Neuronal stem cell (in vitro differentiated cells): Measurements from ENCODE around the gene SMIM5.

Source experiments
- DNase-seq: peaks from one replicate; pipeline ENCODE4 v3.0.0-alpha.2; 2013; ENCODE audit warnings: low spot score
- H2AFZ ChIP-seq: one replicate; pipeline ENCODE4 v1.6.1; 2013; ENCODE audit warnings: mild to moderate bottlenecking, low read length, inconsistent platforms
- H2AK5ac ChIP-seq: 2 replicates; pipeline ENCODE4 v1.6.1; 2013; ENCODE audit warnings: low read depth, mild to moderate bottlenecking, inconsistent platforms, low read length, moderate library complexity, mixed read lengths
- H2BK120ac ChIP-seq: 2 replicates; pipeline ENCODE4 v1.6.1; 2013; ENCODE audit warnings: low read depth, mild to moderate bottlenecking, inconsistent platforms, low read length, moderate library complexity, mixed read lengths
- H2BK12ac ChIP-seq: one replicate; pipeline ENCODE4 v1.6.1; 2013; ENCODE audit warnings: low read length, inconsistent platforms
- H2BK15ac ChIP-seq: 2 replicates; pipeline ENCODE4 v1.6.1; 2013; ENCODE audit warnings: mild to moderate bottlenecking, low read length, inconsistent platforms, mixed read lengths
- H2BK5ac ChIP-seq: one replicate; pipeline ENCODE4 v1.6.1; 2013; ENCODE audit warnings: inconsistent platforms, mild to moderate bottlenecking, low read length, moderate library complexity
- H3K14ac ChIP-seq: one replicate; pipeline ENCODE4 v1.6.1; 2013; ENCODE audit warnings: low read length, inconsistent platforms
- H3K18ac ChIP-seq: 2 replicates; pipeline ENCODE4 v1.6.1; 2013; ENCODE audit warnings: low read length, inconsistent platforms
- H3K23ac ChIP-seq: 2 replicates; pipeline ENCODE4 v1.6.1; 2013; ENCODE audit warnings: low read depth, mild to moderate bottlenecking, mixed read lengths, low read length, inconsistent platforms; ENCODE audit not compliant: poor library complexity
- H3K27ac ChIP-seq: replicated peaks from 3 replicates; pipeline ENCODE4 v1.5.1; 2013; ENCODE audit warnings: low read length, inconsistent platforms
- H3K27me3 ChIP-seq, 3 experiments: 2 replicates each; pipeline ENCODE4 v1.6.1; 2013; ENCODE audit warnings: low read length in 3 of 3, mild to moderate bottlenecking in 2 of 3, inconsistent platforms in 1 of 3, low read depth in 1 of 3, mixed read lengths in 1 of 3, moderate library complexity in 1 of 3; ENCODE audit not compliant: control insufficient read depth in 3 of 3, insufficient read depth in 3 of 3
- H3K36me3 ChIP-seq, 2 donors: replicated peaks in 1 of 2; 2 replicates each; pipeline ENCODE4 v1.6.1; 2013; ENCODE audit warnings: low read length in 2 of 2; ENCODE audit not compliant: control insufficient read depth in 2 of 2, insufficient read depth in 2 of 2
- H3K4ac ChIP-seq: 2 replicates; pipeline ENCODE4 v1.6.1; 2013; ENCODE audit warnings: inconsistent platforms, mild to moderate bottlenecking, low read length, moderate library complexity
- H3K4me1 ChIP-seq, 2 donors: 1 replicate in 1 of 2; 2 replicates in 1 of 2; pipeline ENCODE4 v1.6.1; 2013; ENCODE audit warnings: low read length in 2 of 2, low read depth in 1 of 2; ENCODE audit not compliant: control insufficient read depth in 2 of 2, insufficient read depth in 1 of 2
- H3K4me2 ChIP-seq: one replicate; pipeline ENCODE4 v1.6.1; 2013; ENCODE audit warnings: mild to moderate bottlenecking, low read length, inconsistent platforms; ENCODE audit not compliant: insufficient read depth, poor library complexity, severe bottlenecking
- H3K4me3 ChIP-seq, 2 donors: 2 replicates each; pipeline ENCODE4 v1.5.1; 2013; ENCODE audit warnings: low read length in 2 of 2, mild to moderate bottlenecking in 2 of 2, inconsistent platforms in 1 of 2, moderate library complexity in 1 of 2
- H3K79me1 ChIP-seq: one replicate; pipeline ENCODE4 v1.6.1; 2013; ENCODE audit warnings: low read depth, mild to moderate bottlenecking, inconsistent platforms, low read length, moderate library complexity
- H3K9ac ChIP-seq: one replicate; pipeline ENCODE4 v1.6.1; 2013; ENCODE audit warnings: mild to moderate bottlenecking, low read depth, low read length, inconsistent platforms; ENCODE audit not compliant: poor library complexity
- H3K9me3 ChIP-seq, 2 donors: replicated peaks in 1 of 2; 2 replicates each; pipeline versions ENCODE3 to v1.6.1; 2013; ENCODE audit warnings: low read length in 2 of 2, mild to moderate bottlenecking in 2 of 2, inconsistent platforms in 1 of 2, low read depth in 1 of 2, mixed read lengths in 1 of 2, moderate library complexity in 1 of 2; ENCODE audit not compliant: control insufficient read depth in 2 of 2, insufficient read depth in 1 of 2
- H4K8ac ChIP-seq: one replicate; pipeline ENCODE4 v1.6.1; 2013; ENCODE audit warnings: low read depth, mild to moderate bottlenecking, inconsistent platforms, low read length, moderate library complexity
- H4K91ac ChIP-seq: one replicate; pipeline ENCODE4 v1.6.1; 2013; ENCODE audit warnings: low read length, low read depth, mild to moderate bottlenecking, inconsistent platforms; ENCODE audit not compliant: poor library complexity
- WGBS, 2 donors: extraction: QIAGEN DNeasy Blood & Tissue Kit; methylation state at CpG; one replicate each; pipeline ENCODE4 v1.1.7; 2013; ENCODE audit warnings: missing lambda C conversion rate in 2 of 2, mixed read lengths in 1 of 2; ENCODE audit not compliant: insufficient read length in 2 of 2, insufficient replicate concordance in 1 of 2; ENCODE audit errors: extremely low coverage in 2 of 2; 5-methylcytosine and 5-hydroxymethylcytosine counted together

SMIM5 gene

DNA sequence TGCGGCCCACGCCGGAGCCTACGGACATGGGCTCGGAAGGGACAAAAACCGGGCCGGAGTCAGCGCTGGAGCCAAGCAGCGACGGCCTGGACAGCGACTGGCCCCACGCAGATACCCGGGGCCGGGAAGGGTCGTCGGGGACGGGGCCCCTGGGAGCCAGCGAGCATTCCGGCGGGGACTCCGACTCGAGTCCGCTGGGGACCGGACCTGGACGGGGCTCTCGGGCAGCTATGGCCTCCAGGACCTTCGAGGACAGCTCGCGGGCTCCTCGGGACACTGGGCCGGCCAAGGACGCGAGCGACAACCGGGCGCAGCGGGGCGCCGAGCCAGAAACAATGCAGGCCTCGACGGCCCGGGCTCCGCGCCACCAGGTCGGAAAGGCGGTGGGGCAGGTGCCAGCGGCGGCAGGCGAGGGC, 44.6 kb upstream of the SMIM5 start:
- peak overlapping the region; percentile 98 for H2AK5ac ChIP-seq

DNA sequence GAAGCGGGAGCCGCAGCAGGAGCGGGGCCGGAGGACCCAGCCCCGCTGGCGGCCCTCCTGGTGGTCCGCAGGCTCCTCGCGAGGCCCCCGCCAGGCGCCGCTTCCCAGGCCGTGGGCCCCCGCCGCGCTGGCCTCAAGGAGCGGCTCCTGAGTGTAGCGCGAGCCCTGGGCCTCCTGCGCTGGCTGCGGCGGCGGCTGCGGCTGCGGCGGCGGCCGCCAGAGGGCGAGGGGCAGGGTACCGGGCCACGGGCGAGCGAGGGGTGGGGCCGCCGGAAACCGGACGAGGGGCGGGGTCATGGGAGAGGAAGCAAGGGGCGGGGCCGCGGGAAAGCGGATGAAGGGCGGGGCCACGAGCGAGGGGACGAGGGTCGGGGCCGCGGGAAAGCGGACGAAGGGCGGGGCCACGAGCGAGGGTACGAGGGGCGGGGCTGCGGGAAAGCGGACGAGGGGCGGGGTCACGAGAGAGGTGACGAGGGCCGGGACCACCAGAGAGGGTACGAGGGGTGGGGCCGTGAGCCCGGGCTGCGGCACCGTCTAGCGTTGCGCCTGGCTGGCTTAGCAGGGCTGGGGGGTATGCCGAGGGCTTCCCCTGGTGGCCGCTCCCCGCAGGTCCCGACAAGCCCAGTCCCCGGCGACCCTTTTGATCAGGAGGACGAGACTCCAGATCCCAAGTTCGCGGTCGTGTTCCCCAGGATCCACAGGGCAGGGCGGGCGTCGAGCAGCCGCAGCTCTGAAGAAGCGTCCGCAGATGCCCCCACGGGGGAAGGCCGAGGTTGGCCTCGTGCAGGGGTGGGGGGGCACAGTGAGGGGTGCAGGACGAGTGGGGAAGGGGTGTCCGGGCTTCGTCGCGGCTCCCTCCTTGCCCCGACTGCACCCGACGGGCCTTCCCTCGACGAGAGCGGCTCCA, 44.0 kb upstream of the SMIM5 start:
- DNase-seq: peak; percentile 94
- Histone ChIP-seq H2BK12ac (peak overlapping the region; percentile 76), H3K14ac (peak overlapping the region; percentile 40), H2AFZ (peak overlapping the region; percentile 90), H3K4me3 (peak overlapping the region; percentile 26 to 80), H4K91ac (no peak overlapping the region), H3K18ac (peak overlapping the region; percentile 98), H3K23ac (peak overlapping the region; percentile 89), H3K79me1 (peaks cover 5% of the 10 kb centered on the region), H3K4ac (peak overlapping the region; percentile 40), H3K27me3 (peaks cover 0 to 46% (median 21%) of the 10 kb centered on the region in 3 experiments), H2BK5ac (peak overlapping the region; percentile 66), H2BK120ac (peak overlapping the region; percentile 91), H3K36me3 (no peaks in the 10 kb centered on the region), H3K9ac (peak overlapping the region; percentile 95), H2AK5ac (peak overlapping the region; percentile 98), H4K8ac (peak overlapping the region; percentile 65), H3K4me2 (peak overlapping the region; percentile 80), H3K27ac (peak overlapping the region; percentile 66), H3K9me3 (peaks cover 0 to 11% of the 10 kb centered on the region in 2 donors), H3K4me1 (peaks cover 0 to 8% of the 10 kb centered on the region in 2 donors), H2BK15ac (peak overlapping the region; percentile 69)
- WGBS, 2 donors: no CpG with 5 or more reads among the region's 100 CpGs

More for the DNA sequence above, 44.6 kb upstream of the SMIM5 start:
- DNase-seq: peak; percentile 47
- Histone ChIP-seq H3K14ac (peak overlapping the region; percentile 47), H3K79me1 (peaks cover 2% of the 10 kb centered on the region), H3K27me3 (peaks cover 0 to 43% (median 21%) of the 10 kb centered on the region in 3 experiments), H2BK120ac (peak overlapping the region; percentile 91), H3K36me3 (no peaks in the 10 kb centered on the region), H4K8ac (peak overlapping the region; percentile 82), H3K4me1 (peaks cover 0 to 8% of the 10 kb centered on the region in 2 donors), H4K91ac (no peak overlapping the region), H3K9me3 (peaks cover 0 to 11% of the 10 kb centered on the region in 2 donors), H3K18ac (peak overlapping the region; percentile 98), H2BK5ac (peak overlapping the region; percentile 66), H3K4me2 (peak overlapping the region; percentile 80), H3K4me3 (peak overlapping the region; percentile 20 to 80), H2BK15ac (peak overlapping the region; percentile 99), H3K27ac (peak overlapping the region; percentile 66), H2BK12ac (peak overlapping the region; percentile 84), H3K23ac (peak overlapping the region; percentile 97), H2AFZ (peak overlapping the region; percentile 80), H3K4ac (peak overlapping the region; percentile 76), H3K9ac (peak overlapping the region; percentile 95)
- WGBS, 2 donors: no CpG with 5 or more reads among the region's 49 CpGs

DNA sequence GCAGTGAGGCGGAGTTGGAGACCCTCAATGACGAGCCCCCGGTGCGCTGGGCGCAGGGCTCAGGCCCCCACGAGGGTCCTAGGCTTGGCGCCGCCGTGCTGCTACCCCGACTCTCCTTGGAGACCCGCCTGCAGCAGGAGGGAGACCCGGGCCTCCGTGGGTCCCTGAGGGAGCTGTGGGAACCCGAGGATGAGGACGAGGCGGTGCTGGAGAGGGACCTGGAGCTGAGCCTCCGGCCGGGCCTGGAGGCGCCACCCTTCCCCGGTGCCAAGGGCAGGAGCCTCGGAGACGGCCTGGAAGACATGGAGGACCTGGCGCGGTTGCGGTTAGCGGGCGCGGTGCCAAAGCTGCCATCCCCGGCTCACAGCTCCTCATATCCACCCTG, 43.3 kb upstream of the SMIM5 start:
- H3K27ac ChIP-seq: no peak overlapping the region
- peak overlapping the region; percentile 89 for H3K23ac ChIP-seq
- H4K91ac ChIP-seq: no peak overlapping the region
- H2BK12ac ChIP-seq: peak overlapping the region; percentile 76
- peaks cover 0 to 6% of the 10 kb centered on the region in 2 donors for H3K4me1 ChIP-seq
- peaks cover 5% of the 10 kb centered on the region for H3K79me1 ChIP-seq
- H3K4ac ChIP-seq: peak overlapping the region; percentile 40
- no peak overlapping the region for H2BK120ac ChIP-seq
- H2AK5ac ChIP-seq: peak overlapping the region; percentile 94
- peak overlapping the region; percentile 69 for H2BK15ac ChIP-seq
- H3K36me3 ChIP-seq: no peaks in the 10 kb centered on the region
- H3K4me2 ChIP-seq: peak overlapping the region; percentile 60
- peaks cover 0 to 11% of the 10 kb centered on the region in 2 donors for H3K9me3 ChIP-seq
- H3K18ac ChIP-seq: peak overlapping the region; percentile 91
- H4K8ac ChIP-seq: peak overlapping the region; percentile 65
- peaks cover 0 to 48% (median 21%) of the 10 kb centered on the region in 3 experiments for H3K27me3 ChIP-seq
- H3K14ac ChIP-seq: peak overlapping the region; percentile 40
- WGBS, 2 donors: no CpG with 5 or more reads among the region's 29 CpGs
- DNase-seq: no peak
- peak overlapping the region; percentile 90 for H2AFZ ChIP-seq
- no peak overlapping the region for H3K9ac ChIP-seq
- H2BK5ac ChIP-seq: peak overlapping the region; percentile 53
- H3K4me3 ChIP-seq: peak overlapping the region in 1 of 2 donors; percentile 76

DNA sequence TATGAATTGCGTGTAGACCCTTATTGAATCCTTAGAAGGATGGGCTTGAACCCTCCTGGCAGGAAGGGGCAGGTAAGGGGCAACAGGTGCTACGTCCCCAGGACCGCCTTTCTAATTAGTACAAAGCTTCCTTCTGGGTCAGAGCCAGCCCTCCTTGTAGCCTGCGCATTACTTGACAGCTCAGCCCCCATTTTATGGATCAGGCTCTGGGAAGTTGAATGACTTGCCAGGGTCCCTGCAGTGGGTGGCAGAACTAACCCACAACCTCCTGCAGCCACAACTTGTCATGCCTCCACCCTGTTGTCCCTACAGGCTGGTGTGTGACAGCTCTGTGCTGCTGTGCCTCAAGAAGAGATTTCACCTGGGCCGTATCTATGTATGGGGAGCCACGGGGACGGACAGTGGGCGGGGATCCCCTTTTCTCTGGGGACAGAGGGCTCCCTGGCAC, 42.9 kb upstream of the SMIM5 start:
- Histone ChIP-seq H3K14ac (no peak overlapping the region), H4K8ac (no peak overlapping the region), H3K9ac (no peak overlapping the region), H2BK120ac (no peak overlapping the region), H3K4me3 (no peak overlapping the region), H2BK12ac (no peak overlapping the region), H2BK15ac (peak overlapping the region; percentile 83), H2AFZ (no peak overlapping the region), H2AK5ac (peak overlapping the region; percentile 84), H2BK5ac (no peak overlapping the region), H3K4me1 (peaks cover 0 to 6% of the 10 kb centered on the region in 2 donors), H3K27me3 (peaks cover 0 to 52% (median 21%) of the 10 kb centered on the region in 3 experiments), H3K23ac (no peak overlapping the region), H3K18ac (no peak overlapping the region), H4K91ac (no peak overlapping the region), H3K4ac (no peak overlapping the region), H3K4me2 (no peak overlapping the region), H3K9me3 (peaks cover 0 to 11% of the 10 kb centered on the region in 2 donors), H3K27ac (no peak overlapping the region), H3K79me1 (peaks cover 5% of the 10 kb centered on the region), H3K36me3 (no peaks in the 10 kb centered on the region)
- no CpG with 5 or more reads among the region's 8 CpGs for WGBS, 2 donors
- no peak for DNase-seq
